Activated effector memory CD4-positive, alpha-beta T cell treated with Interleukin-2 at 50 U/mL for 16 hours (primary cell): ENCODE results near the gene DST.

Experiments
- DNase-seq: peaks from one replicate; pipeline ENCODE4 v3.0.0-alpha.2; 2020

The DST gene

DNA sequence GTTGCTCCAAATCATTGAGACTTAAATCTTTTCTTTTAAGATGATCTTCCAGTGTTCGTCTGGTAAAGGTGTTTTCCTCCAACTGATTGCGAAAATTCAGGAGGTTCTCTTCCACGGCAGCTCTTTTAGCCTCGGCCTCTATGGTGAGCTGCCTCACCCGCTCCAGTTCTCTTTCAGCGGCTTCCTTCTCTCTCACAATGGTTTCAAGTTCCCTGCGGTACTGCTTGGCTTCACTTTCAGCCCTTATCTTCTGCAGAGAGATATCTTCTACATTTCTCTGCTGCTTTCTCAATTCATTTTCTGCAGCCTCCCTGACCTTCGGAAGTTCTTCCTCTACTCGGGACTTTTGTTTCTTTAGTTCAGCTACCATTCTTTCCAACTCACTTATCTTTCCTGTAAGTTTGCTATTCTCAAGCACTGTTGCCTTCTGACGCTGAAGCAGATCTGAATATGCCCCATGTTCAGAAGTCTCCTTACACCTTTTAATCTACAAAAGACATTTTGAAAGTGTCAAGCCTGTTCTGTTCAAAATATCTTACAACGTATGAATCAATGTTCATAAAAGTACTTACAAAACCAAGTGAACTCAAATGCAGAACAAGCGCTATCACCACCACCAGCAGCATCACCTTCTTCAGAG is 22.3 kb downstream of the DST start:
- no peak for DNase-seq

DNA sequence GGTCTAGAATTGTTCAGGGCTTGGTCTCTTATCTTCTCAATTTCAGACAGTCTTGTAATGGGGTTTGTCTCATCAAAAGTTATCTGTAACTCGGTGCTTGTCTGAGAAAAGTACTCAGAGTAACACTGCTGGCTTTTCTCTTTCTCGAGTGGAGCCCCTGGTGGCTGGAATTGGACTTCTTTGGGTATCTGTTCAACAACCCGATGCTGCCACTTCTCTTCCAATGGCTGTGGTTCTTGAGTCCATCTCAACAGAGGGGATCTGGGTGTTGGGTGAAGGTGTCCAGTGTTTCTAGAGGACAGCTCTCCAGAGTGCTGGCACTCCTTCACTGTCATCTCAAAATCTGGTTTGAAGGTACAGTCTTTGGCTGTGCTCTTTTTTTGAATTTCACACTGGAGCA is 24.6 kb downstream of the DST start:
- DNase-seq = no peak

DNA sequence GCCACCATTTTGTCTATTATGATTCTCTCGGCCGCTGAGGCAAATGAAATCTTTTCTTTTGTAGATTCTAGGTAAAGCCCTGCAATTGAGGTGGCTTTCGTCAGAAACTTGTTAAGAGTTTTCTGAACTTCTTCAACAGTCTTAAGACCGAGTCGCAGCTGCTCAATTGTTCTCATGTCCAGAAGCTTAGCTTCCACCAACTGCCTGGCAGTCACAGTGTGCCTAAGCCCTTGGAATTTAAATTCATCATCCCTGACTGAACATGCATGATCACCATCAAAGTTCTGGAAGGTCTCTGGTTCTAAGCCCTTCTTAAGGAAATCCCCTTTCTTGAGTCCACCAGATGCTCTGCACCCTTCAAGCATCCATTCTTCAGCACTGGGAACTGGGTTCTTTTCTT is 25.7 kb downstream of the DST start:
- no peak for DNase-seq

DNA sequence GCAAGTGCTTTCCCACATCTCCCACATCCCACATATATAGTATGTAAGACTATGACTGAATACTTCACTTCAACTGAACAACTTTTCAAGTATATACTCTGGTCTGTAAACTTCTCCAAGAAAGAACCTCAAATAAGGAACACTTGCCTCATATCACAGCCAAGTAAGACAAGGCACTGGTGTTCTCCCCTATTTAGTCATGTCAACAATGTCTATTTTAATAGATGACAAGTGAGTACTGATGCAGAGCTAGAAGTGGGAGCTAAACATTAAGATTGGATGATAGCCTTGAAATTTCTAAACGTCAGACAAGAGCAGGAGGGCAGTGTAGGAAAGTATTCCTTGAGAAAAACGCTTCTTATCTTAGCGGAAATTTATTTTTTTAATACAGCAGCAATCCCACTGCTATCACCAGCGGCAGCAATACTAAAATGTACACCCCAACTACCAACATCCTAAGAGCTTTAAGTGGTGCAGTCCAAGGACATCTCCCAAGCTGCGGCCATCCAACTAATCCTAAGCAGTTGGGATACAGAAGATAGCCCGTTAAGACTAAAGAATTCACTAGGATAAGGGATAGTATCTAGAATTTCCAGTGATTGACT is 29.3 kb downstream of the DST start:
- no peak for DNase-seq

DNA sequence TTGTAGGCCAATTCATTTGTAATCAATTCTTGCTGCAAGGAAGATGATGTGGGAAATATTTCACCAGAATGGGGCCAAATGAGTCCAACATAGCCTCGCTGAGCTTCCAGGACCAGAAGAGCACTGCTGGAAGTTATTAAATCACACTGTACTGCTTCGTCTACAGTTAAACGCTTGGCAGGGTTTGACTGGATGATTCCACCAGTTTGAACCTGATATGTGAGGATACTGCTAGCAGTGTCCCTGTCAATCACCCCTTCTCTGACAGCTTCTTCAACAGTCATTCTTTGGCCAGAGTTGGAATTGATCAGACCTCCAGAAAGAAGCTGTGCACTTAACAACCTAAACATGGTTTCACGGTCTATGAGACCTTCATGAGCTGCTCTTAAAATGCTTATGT is 34.4 kb downstream of the DST start:
- no peak for DNase-seq

DNA sequence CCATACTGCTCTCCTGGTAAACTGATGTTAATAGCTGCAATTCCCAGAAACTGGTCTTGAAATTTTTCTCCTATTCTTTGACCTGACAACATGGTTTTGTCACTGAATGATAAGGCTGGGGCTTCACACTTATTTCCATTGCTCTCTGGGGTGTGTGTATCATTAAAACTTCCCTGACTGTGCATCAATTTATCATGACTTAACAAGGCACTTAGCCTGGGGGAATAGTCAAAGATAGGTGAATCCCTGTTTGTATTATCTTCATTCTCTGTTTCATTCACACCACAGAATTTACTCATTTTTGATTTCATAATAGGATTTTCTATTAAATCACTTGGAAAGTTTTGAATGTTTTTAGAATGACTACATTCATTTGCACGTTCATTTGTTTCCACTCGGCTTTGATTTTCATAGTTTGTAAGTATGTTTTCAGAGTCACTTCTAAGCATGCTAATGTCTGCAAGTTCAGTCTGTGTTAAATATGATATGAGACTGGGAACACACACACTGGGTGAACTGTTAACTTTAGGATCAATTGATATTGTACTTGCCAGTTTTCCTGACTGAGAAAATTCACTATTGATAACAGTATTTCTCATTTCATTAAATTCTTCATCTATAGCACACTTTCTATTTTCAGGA is 35.5 kb downstream of the DST start:
- no peak for DNase-seq

DNA sequence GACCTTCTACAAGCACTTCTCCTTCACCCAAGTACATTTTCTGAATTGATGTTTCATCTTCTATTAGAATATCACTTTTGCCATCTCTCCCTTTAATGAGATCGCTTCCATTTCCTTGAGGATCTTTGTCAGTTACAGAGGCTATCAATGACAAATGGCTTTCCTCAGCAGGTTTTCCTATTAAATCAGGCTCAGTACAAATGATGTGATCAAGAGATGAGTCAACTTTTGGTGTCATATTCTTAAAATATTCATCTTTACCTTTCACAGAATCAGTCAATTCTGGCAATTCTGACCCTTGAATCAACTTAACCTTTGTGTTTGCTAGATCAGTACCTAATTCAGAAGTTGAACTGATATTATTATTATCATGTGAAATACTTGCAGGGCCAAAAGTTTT is 37.3 kb downstream of the DST start:
- DNase-seq = no peak

DNA sequence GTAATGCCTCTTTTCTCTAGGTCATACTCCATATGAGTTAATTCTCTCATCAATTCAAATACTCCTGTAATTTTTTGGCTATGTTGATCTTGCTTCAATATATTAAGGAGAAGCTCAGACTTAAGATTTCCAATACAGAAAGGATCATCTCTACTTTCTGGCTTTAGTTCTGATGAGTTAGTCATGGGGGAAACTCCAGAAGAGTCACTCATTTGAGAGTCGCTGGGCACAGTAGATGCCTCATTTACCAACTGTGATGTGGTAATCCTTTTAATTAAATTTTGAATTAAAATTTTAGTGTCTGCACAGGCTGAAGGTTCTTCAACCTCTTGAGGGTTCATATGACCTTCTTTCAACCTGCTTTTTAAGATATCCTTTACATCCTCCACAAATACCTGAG is 38.5 kb downstream of the DST start:
- no peak for DNase-seq

DNA sequence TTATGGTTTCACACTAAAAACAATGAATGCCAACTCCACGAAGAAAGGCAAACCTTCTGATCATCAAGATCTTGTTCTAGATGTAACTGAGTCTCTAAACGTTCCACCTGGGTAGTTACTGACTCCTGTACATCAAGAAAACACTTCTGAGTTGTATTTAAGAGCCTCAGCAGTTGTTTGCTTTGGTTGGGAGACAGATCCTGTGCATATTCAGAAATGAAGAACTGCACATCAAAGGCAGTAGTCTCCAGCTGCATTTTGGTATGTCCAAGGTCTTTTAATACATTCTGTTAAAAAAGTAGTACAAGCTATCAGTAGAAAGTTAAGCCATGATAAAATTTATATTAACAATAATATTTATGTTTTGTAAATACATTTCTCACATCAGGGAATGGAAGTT is 41.3 kb downstream of the DST start:
- DNase-seq = no peak

DNA sequence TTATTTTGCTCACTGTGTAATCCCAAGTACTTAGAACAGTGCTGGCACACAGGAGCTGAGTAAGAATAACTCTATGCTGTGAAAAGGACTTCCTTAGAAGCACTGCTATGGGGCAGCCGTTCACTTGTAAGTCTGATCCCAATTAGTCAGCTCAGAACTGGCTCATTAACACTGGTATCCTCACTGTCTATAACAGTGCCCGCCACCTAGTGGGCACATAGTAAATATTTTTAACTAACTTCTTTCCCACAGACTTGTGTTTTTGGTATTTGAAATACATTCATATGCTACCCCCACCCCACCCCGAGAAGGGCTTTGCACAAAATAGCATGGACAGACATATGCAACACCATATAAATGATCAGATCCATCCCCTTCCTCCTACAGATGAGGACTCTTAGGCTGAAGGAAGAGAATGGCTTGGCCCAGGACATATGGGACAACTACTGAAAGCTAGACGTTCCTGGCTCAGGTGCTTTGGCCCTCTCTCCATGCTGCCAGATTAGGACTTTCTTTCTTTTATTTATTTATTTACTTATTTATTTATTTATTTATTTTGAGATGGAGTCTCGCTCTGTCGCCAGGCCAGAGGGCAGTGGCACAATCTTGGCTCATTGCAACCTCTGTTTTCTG is 47.1 kb downstream of the DST start:
- no peak for DNase-seq

DNA sequence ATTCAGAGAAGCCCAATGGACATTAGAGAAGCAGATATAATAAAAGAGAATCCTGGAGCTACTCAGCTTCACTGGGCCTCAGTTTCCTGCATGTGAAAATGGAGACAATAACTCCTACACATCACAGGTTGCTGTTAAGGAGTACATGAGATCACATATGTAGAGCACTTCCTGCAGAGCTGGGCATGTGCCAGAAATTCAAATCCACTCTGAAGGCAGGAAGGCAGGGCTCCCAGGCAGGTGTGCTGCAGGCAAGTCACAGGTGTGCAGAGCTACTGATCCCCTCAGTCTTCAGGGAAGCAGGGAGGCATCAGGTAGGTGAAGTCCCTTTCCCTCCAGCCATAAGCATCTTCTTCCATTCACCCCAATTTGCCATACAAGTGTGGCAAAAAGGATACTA is 48.0 kb downstream of the DST start:
- DNase-seq = no peak

DNA sequence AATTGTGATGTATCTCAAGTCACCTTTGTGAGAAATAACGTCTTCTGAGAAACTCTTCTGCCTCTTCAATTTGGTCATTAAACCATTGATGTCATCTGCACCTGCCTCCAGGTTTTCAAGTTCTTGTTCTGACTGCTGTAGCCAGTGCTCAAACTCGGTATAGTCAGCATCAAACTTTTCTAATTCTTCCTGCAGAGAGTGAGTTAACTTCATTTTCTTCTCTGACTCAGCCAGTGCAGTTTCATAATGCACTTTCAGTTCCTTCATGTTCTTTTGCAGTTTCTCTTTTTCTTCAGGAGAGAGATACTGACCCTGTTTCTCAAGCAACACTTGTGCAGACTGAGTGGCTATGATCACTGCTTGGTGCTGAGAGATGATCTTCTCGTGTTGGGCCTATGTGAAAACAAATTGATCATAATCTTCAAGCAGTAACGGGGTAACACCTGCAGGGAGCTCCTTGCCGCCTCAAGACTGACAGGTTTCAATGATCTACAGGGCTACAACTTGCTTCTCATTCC is 48.8 kb downstream of the DST start:
- no peak for DNase-seq

DNA sequence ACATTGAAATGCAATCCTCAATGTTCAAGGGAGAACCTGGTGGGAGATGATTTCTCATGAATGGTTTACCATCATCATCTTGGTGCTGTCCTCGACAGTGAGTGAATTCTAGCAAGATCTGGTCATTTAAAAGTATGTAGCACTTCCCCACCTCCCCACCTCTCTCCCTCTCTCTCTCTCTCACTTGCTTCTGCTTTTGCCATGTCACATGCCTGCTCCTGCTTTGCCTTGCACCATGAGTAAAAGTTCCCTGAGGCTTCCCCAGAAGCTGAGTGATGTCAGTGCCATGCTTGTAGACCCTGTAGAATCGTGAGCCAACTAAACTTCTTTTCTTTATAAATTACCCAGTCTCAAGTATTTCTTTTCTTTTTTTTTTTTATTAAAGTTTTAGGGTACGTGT is 60.5 kb downstream of the DST start:
- no peak for DNase-seq

DNA sequence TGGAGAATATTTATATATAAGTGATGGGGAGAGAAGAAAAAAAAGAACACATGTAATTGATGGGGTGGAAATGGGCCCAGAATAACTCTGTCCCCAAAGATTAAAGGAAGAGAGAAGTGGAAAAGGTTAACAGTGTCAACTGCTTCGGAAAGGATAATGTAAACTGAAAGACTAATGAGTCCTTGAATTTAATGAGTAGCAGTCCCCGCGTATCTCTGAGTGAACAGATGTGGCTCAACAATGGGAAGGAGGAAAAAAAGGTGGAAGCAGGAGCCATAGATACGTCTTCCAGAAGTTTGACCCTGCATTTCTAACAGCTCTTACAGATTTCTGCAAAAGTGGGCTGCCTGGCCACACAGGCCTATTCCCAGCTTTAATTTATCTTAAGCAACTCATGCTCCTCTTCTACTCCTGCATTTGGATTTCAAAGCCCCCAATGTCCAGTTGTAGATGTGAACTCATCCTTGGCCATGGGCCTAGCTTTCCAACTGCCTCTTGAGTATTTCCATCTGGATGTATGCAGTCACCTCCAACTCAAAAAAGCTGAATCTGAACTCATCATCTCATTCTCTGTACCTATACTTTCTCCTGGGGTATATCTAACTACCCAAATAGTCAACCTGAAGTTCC is 61.3 kb downstream of the DST start:
- DNase-seq = no peak

DNA sequence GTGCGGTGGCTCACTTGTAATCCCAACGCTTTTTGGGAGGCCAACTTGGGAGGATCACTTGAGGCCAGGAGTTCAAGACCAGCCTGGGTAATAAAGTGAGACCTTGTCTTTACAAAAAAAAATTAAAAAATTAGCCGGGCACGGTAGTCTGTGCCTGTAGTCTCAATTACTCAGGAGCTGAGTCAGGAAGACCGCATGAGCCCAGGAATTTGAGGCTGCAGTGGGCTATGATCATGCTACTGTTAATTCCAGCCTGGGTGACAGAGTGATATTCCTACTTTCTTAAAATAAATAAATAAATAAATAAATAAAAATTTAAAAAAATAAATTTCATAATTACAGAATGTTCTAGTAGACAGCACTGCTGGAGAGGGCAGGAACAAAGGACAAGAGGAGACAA is 62.4 kb downstream of the DST start:
- no peak for DNase-seq

DNA sequence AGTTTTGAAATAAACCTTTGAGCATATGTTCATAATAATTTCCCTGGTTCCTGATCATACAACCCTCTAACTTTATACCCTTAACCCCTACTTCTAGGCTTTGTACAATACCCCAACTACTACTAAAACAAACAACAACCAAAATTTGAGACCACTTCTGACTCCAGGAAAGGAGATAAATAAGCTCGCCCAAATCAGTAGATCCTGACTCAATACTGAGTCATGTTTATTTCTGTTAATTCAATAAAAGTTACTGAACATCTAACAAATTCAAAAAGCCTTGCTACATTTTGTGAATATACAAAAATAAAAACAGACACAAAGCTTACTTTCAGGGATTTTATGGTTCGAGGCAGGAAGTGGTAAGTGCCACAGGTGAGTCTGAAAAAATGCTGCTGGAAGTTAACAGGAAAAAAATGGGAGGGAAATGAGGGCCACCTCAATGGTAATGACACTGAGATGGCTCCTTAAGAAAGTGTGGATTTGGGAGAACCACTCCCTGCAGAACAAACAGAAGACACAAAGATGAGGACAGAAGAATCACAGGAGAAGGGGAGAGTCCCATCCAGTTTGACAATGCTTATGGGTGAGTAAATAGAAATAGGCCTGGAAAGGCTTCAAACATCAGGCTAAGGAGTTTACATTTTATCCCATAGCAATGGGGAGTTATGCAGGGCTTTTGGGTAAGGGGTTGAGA is 63.4 kb downstream of the DST start:
- no peak for DNase-seq

DNA sequence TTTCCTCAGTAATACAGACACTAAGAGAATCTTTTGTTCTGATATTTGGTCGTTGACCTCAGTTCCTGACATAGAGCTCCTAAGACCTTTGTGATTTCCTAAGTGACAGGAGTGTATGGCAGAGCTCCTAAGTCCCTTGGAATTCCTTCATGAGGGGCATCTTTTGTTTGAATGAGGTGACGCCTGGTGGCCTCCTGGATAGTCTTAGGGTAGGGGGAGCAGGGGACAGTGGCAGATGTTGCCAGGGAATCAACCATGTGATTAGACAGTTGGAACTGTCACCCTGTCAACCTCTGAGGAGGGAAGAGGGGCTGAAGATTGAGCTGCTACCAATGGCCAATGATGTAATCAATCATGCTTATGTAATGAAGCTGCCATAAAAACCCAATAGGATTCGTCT is 67.0 kb downstream of the DST start:
- DNase-seq = no peak

DNA sequence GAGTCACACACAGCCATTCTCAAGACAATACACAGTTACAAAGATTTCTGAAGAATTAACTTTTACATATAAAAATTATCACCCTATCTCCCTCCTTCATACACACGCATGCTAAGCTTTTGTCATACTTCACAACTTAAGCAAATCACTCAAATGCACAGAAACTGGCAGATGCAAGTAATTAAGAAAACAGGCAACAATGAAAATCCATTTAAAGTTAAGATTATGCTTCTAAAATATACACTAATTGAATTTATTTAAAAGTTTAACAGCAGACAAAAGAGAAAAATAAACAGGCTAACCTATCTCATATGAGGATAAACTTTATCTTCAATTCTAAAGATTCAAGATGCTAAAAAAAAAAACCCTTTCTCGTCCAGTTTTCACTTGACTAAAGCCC is 68.4 kb downstream of the DST start:
- no peak for DNase-seq

DNA sequence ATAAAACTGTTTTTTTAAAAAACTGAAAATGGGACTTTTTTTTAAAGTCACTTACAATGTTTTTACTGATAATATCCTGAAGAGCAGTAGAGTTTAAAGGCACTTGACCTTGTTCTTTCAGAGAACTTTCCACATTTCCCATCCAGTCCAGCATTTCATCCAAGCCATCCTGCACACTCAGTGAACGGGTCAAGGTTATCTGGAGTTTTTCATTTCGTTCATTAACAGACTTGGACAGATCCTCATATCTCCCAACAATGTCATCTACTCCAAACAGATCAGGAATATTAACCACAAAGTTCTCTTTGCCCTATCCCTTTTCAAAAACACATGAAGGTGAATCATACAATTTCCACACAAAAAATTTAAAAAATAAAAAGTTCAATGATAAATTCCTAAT is 69.1 kb downstream of the DST start:
- no peak for DNase-seq

DNA sequence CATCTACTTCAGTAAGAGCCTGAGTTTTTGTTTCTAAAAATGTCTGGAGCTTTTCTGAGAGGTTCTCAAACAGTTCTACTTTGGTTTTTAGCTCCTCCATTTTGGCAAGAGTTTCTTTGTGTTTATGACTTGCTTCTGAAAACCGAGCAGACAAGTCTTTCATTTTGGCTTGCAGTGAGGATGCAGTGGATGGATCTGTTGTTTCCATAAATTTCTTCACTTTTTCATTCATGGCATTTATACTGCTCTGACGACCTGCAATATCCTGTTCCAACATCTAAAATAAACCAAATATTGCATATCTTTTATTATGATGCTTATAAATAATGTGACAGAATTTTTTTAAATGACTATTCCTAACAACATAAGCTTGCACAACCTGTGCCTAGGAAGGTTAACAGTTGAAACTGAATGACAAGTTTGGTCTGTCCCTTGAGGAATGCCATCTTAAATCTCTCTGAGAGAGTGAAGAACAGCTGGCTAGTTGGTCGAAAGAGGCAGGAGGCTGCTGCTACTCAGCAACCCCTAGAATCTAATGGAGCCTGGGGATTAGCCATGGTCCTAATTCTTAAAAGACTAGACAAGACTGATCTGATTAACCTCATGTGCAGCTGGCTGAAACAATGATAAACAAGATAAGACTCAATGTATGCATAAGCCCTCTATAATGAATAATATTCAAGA is 69.8 kb downstream of the DST start:
- no peak for DNase-seq

DNA sequence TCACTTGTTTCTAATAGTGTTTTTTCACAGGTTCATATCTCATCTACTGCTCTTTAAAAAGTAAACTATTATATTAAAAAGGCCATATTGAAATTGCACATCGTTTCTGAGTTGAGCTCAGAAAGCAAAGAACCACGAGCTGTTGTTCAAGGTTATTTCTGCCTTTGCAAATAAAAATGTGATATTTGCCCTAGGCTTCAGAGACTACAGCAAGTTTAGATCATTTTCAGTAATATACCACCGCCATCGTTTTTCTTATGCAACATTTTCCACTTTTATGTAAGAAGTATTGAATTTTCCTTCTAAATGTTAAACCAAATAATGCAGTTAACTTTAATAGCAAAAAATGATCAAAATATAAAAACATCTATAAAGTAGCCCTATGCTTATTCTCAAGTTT is 71.1 kb downstream of the DST start:
- DNase-seq = no peak
